ENCODE data around the gene ALDH1A3. TPM values are rescaled to one million over a fixed set of nuclear protein-coding genes. Genes with fewer than 3 reads are reported as not detected.

Gene ALDH1A3
- total and polyA plus RNA-seq, 8 donors: 3.5 to 87.2 (median 30.3) TPM

- 22 to 35% (median 35%) methylated on average over 2 of the region's 2 CpGs for WGBS, 5 donors
- no peak overlapping the region for H3K27ac ChIP-seq
- no peak for TF ChIP-seq EP300 (IDR thresholded peaks at IDR 0.05)
- TF ChIP-seq, protein P1, sequence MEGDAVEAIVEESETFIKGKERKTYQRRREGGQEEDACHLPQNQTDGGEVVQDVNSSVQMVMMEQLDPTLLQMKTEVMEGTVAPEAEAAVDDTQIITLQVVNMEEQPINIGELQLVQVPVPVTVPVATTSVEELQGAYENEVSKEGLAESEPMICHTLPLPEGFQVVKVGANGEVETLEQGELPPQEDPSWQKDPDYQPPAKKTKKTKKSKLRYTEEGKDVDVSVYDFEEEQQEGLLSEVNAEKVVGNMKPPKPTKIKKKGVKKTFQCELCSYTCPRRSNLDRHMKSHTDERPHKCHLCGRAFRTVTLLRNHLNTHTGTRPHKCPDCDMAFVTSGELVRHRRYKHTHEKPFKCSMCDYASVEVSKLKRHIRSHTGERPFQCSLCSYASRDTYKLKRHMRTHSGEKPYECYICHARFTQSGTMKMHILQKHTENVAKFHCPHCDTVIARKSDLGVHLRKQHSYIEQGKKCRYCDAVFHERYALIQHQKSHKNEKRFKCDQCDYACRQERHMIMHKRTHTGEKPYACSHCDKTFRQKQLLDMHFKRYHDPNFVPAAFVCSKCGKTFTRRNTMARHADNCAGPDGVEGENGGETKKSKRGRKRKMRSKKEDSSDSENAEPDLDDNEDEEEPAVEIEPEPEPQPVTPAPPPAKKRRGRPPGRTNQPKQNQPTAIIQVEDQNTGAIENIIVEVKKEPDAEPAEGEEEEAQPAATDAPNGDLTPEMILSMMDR (IDR thresholded peaks at IDR 0.05): peak in 5 of 7 experiments; percentile 91 to 95 (median 93)
- no peak for TF ChIP-seq POLR2A (IDR thresholded peaks at IDR 0.05)
- peak in 2 of 3 donors; percentile 24 to 59 for TF ChIP-seq POLR2AphosphoS5 (IDR thresholded peaks at IDR 0.05)
- H3K9me3 ChIP-seq: peaks cover 0 to 9% (median 0%) of the 10 kb centered on the region in 4 donors
- peak; percentile 71 to 90 for DNase-seq
- no peaks in the 10 kb centered on the region for H3K36me3 ChIP-seq
- no peaks in the 10 kb centered on the region for H3K4me1 ChIP-seq
- intact Hi-C loops (cut with DNase I; ENCODE audit: low total_unique reads): loop anchor here (5.0 kb wide), 1 partner anchor 246 kb away; no protein-coding TSS in a partner anchor
- no peak overlapping the region for H3K4me3 ChIP-seq
- peaks cover 0 to 18% (median 11%) of the 10 kb centered on the region in 3 donors for H3K27me3 ChIP-seq
Observed at GRCh38 chr15:100873029-100873677, 6.5 kb upstream of the ALDH1A3 start.

- no peak overlapping the region for H3K4me3 ChIP-seq
- intact Hi-C loops (cut with DNase I; ENCODE audit: low total_unique reads): no loop called here
- H3K27me3 ChIP-seq: peaks cover 7 to 42% (median 34%) of the 10 kb centered on the region in 3 donors
- no peak for TF ChIP-seq POLR2AphosphoS5 (IDR thresholded peaks at IDR 0.05)
- no peak for TF ChIP-seq EP300 (IDR thresholded peaks at IDR 0.05)
- no peak for TF ChIP-seq POLR2A (IDR thresholded peaks at IDR 0.05)
- TF ChIP-seq, protein P1 (IDR thresholded peaks at IDR 0.05): no peak
- H3K27ac ChIP-seq: no peak overlapping the region
- H3K36me3 ChIP-seq: no peaks in the 10 kb centered on the region
- peaks cover 12 to 18% (median 16%) of the 10 kb centered on the region in 4 donors for H3K4me1 ChIP-seq
- no peak for DNase-seq
- H3K9me3 ChIP-seq: no peaks in the 10 kb centered on the region
- WGBS, 5 donors: 82 to 91% (median 89%) methylated on average over 2 of the region's 2 CpGs
Observed at GRCh38 chr15:100875495-100875894, 4.1 kb upstream of the ALDH1A3 start.

DNA sequence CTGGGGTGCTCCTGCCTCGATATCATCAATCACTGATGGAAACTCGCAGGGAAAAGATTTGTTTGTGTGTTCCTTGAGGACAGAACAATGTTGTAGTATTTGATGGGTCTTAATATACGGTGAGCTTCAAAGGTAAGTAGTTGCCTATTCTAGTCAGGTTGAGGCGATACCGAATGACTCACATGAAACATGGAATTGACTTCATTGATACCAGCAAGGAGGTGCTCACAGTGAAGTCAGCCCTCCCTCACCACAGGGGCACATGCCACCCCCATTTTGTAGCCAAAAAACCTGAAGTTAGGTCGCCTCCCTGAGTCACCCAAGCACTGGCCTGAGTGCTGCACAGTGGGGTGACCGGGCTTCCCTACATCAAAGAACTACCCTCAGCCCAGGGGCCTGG is 3.7 kb upstream of the ALDH1A3 start:
- H3K27ac ChIP-seq: no peak overlapping the region
- intact Hi-C loops (cut with DNase I; ENCODE audit: low total_unique reads): no loop called here
- H3K4me3 ChIP-seq: no peak overlapping the region
- no peaks in the 10 kb centered on the region for H3K36me3 ChIP-seq
- peaks cover 9 to 47% (median 39%) of the 10 kb centered on the region in 3 donors for H3K27me3 ChIP-seq
- WGBS, 5 donors: 75 to 89% (median 83%) methylated on average over 6 to 7 of the region's 7 CpGs
- DNase-seq: no peak
- peaks cover 12 to 22% (median 18%) of the 10 kb centered on the region in 4 donors for H3K4me1 ChIP-seq
- no peak for TF ChIP-seq POLR2AphosphoS5 (IDR thresholded peaks at IDR 0.05)
- TF ChIP-seq, protein P1 (IDR thresholded peaks at IDR 0.05): no peak
- no peak for TF ChIP-seq POLR2A (IDR thresholded peaks at IDR 0.05)
- no peak for TF ChIP-seq EP300 (IDR thresholded peaks at IDR 0.05)
- H3K9me3 ChIP-seq: no peaks in the 10 kb centered on the region

DNA sequence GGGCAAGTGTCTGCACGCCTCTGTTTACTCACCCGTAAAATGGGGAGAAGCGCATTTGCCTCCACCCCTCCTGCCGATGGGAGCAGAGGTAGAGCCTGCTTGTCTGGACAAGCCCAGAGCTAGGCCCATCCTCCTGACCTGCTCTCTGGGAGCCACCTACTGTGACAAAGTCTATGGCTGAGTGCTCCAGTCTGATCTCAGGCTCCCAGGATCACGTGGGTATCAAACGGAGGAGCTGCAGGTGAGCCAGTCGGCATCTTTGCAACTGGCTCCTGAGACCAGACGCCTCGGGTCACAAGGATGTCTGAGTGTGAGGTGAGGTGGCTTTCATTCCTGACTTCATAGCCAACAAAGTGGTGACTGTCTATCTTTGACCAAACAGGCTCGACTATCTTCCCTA is 2.1 kb upstream of the ALDH1A3 start:
- peaks cover 12 to 23% (median 18%) of the 10 kb centered on the region in 4 donors for H3K4me1 ChIP-seq
- TF ChIP-seq POLR2AphosphoS5 (IDR thresholded peaks at IDR 0.05): no peak
- no peak overlapping the region for H3K27ac ChIP-seq
- no peak for DNase-seq
- intact Hi-C loops (cut with DNase I; ENCODE audit: low total_unique reads): no loop called here
- H3K36me3 ChIP-seq: no peaks in the 10 kb centered on the region
- WGBS, 5 donors: 70 to 82% (median 72%) methylated on average over 10 of the region's 10 CpGs
- peaks cover 9 to 62% (median 50%) of the 10 kb centered on the region in 3 donors for H3K27me3 ChIP-seq
- no peak overlapping the region for H3K4me3 ChIP-seq
- H3K9me3 ChIP-seq: no peaks in the 10 kb centered on the region

- WGBS, 5 donors: 74 to 80% (median 79%) methylated on average over 11 of the region's 11 CpGs
- intact Hi-C loops (cut with DNase I; ENCODE audit: low total_unique reads): no loop called here
- peaks cover 9 to 66% (median 50%) of the 10 kb centered on the region in 3 donors for H3K27me3 ChIP-seq
Observed at GRCh38 chr15:100878130-100878529, 1.5 kb upstream of the ALDH1A3 start.

More at GRCh38 chr15:100878130-100878529, 1.5 kb upstream of the ALDH1A3 start:
- no peak for DNase-seq
- peak overlapping the region in 1 of 4 donors; percentile 59 for H3K4me3 ChIP-seq
- no peak overlapping the region for H3K27ac ChIP-seq
- no peaks in the 10 kb centered on the region for H3K9me3 ChIP-seq
- H3K4me1 ChIP-seq: peaks cover 12 to 23% (median 18%) of the 10 kb centered on the region in 4 donors
- H3K36me3 ChIP-seq: no peaks in the 10 kb centered on the region
- no peak for TF ChIP-seq EP300 (IDR thresholded peaks at IDR 0.05)
- TF ChIP-seq, protein P1 (IDR thresholded peaks at IDR 0.05): no peak
- TF ChIP-seq POLR2AphosphoS5 (IDR thresholded peaks at IDR 0.05): no peak
- no peak for TF ChIP-seq POLR2A (IDR thresholded peaks at IDR 0.05)

Data from stomach (tissue), 9 donors.